Transverse colon (tissue), 4 donors: ENCODE data around the gene GRIFIN. TPM values are rescaled to one million over a fixed set of nuclear protein-coding genes. Genes with fewer than 3 reads are reported as not detected.

Source experiments
- DNase-seq: peaks from one replicate; pipeline ENCODE4 v3.0.0-alpha.2; 2019
- H3K27ac ChIP-seq, 4 donors: fragments of 200-600 bp; sonication (generic); 2 replicates each; pipeline ENCODE4 v1.5.1; 2016 to 2018; ENCODE audit warnings: inconsistent platforms in 4 of 4
- H3K27me3 ChIP-seq: fragments of 200-600 bp; sonication (generic); 2 replicates; pipeline ENCODE4 v1.5.1; 2017; ENCODE audit warnings: inconsistent platforms
- H3K36me3 ChIP-seq, 4 donors: fragments of 200-600 bp; sonication (generic); 2 replicates each; pipeline ENCODE4 v1.5.1; 2017 to 2019; ENCODE audit warnings: inconsistent platforms in 4 of 4
- H3K4me1 ChIP-seq, 4 donors: fragments of 200-600 bp; sonication (generic); 2 replicates each; pipeline ENCODE4 v1.5.1; 2017 to 2020; ENCODE audit warnings: inconsistent platforms in 4 of 4
- H3K4me3 ChIP-seq, 4 donors: fragments of 200-600 bp; sonication (generic); 1 replicate in 1 of 4; 2 replicates in 3 of 4; pipeline versions ENCODE4 v1.5.1 to v1.6.1; 2017 to 2019; ENCODE audit warnings: inconsistent platforms in 4 of 4
- H3K9me3 ChIP-seq, 2 donors: fragments of 200-600 bp; sonication (generic); 2 replicates each; pipeline ENCODE4 v1.5.1; 2017 to 2019; ENCODE audit warnings: inconsistent platforms in 2 of 2
- CTCF ChIP-seq, 5 experiments: fragments of 200-600 bp in 3 of 5; fragments of 450-650 bp in 2 of 5; sonication (generic) in 3 of 5; IDR thresholded peaks; 1 replicate in 2 of 5; 2 replicates in 3 of 5; pipeline ENCODE4 v1.5.1; 2016 to 2017; ENCODE audit warnings: antibody characterized with exemption in 5 of 5, inconsistent platforms in 3 of 5, mild to moderate bottlenecking in 2 of 5, moderate library complexity in 1 of 5
- EP300 ChIP-seq: sonication (generic); formaldehyde crosslinking; IDR thresholded peaks from one replicate; pipeline ENCODE4 v1.6.1; 2017; ENCODE audit warnings: antibody characterized with exemption, low read depth
- POLR2A ChIP-seq: fragments of 450-650 bp; IDR thresholded peaks from one replicate; pipeline ENCODE4 v1.6.1; 2016; ENCODE audit warnings: antibody characterized with exemption, mild to moderate bottlenecking, moderate library complexity
- POLR2AphosphoS5 ChIP-seq, 3 donors: sonication (generic); formaldehyde crosslinking; IDR thresholded peaks; one replicate each; pipeline ENCODE4 v1.6.1; 2016; ENCODE audit warnings: antibody characterized with exemption in 3 of 3
- WGBS, 2 donors: methylation state at CpG; one replicate each; pipeline ENCODE4 v1.1.5; 2018; ENCODE audit warnings: low coverage in 1 of 2; 5-methylcytosine and 5-hydroxymethylcytosine counted together
- in situ Hi-C, 4 donors: fragments of 200-750 bp; cut with MboI; loops; one replicate each; pipeline versions ENCODE4 v1.15.0 to v1.15.1; 2017; ENCODE audit warnings: low sequenced_read_pairs in 3 of 4, low pct_ligation_motif_present in 1 of 4, low pct_unique_long_range_greater_than_20kb in 1 of 4
- intact Hi-C: fragments of 100-400 bp; cut with DNase I; formaldehyde crosslinking; loops from one replicate; pipeline ENCODE4 v1.15.1; 2023; ENCODE audit warnings: low total_unique reads
- total RNA-seq, 4 donors: library from RNA; depleted of rRNA; stranded (reverse); fragments of >200 nt; gene quantifications; one replicate each; pipeline ENCODE4 v1.1.0, GENCODE V29; 2016

GRIFIN gene
- total RNA-seq, 4 donors from 2014 or later, result not detected

GRCh38 chr7:2450198-2451107, 25.7 kb downstream of the GRIFIN start:
- 64% methylated on average over 32 of the region's 32 CpGs; no CpG with 5 or more reads in 1 of the 2 donors for WGBS, 2 donors
- no peak for DNase-seq
- Histone ChIP-seq H3K27me3 (no peaks in the 10 kb centered on the region), H3K27ac (no peak overlapping the region), H3K4me1 (peaks cover 0 to 12% (median 12%) of the 10 kb centered on the region in 4 donors), H3K36me3 (no peaks in the 10 kb centered on the region), H3K4me3 (no peak overlapping the region), H3K9me3 (no peaks in the 10 kb centered on the region)
- intact Hi-C loops, result no loop called here
- TF ChIP-seq EP300 (no peak), POLR2AphosphoS5 (IDR thresholded peaks at IDR 0.05) (no peak), CTCF (IDR thresholded peaks at IDR 0.05) (no peak), POLR2A (no peak)
- in situ Hi-C loops, result loop anchor here in 2 of 4 donors (25.0 kb wide), 1 partner anchor 237 kb away; the partner anchor contains the start of gene AMZ1 (in 2 of the 2)

GRCh38 chr7:2446676-2447075, 29.5 kb downstream of the GRIFIN start:
- intact Hi-C loops (no loop called here), in situ Hi-C loops (no loop called here)
- Histone ChIP-seq H3K36me3 (no peaks in the 10 kb centered on the region), H3K27me3 (no peaks in the 10 kb centered on the region), H3K4me3 (no peak overlapping the region), H3K4me1 (peaks cover 0 to 6% (median 6%) of the 10 kb centered on the region in 4 donors), H3K27ac (no peak overlapping the region), H3K9me3 (no peaks in the 10 kb centered on the region)
- TF ChIP-seq POLR2A, result no peak
- TF ChIP-seq EP300, result no peak
- TF ChIP-seq CTCF (IDR thresholded peaks at IDR 0.05), result no peak
- no peak for TF ChIP-seq POLR2AphosphoS5 (IDR thresholded peaks at IDR 0.05)
- no peak for DNase-seq
- whole genome bisulfite sequencing, 2 donors, result 96% methylated on average over 8 of the region's 10 CpGs; no CpG with 5 or more reads in 1 of the 2 donors

GRCh38 chr7:2445898-2446555, 30.2 kb downstream of the GRIFIN start:
- WGBS, 2 donors, result 87% methylated on average over 21 of the region's 21 CpGs; no CpG with 5 or more reads in 1 of the 2 donors
- DNase-seq, result no peak
- no peaks in the 10 kb centered on the region for H3K4me1 ChIP-seq
- TF ChIP-seq EP300, result no peak
- no peak for TF ChIP-seq POLR2A
- TF ChIP-seq POLR2AphosphoS5 (IDR thresholded peaks at IDR 0.05), result no peak
- no peak for TF ChIP-seq CTCF (IDR thresholded peaks at IDR 0.05)
- in situ Hi-C loops, result no loop called here
- no peaks in the 10 kb centered on the region for H3K9me3 ChIP-seq
- no peak overlapping the region for H3K27ac ChIP-seq
- H3K27me3 ChIP-seq, result no peaks in the 10 kb centered on the region
- H3K4me3 ChIP-seq, result no peak overlapping the region
- no peaks in the 10 kb centered on the region for H3K36me3 ChIP-seq
- intact Hi-C loops, result no loop called here

DNA sequence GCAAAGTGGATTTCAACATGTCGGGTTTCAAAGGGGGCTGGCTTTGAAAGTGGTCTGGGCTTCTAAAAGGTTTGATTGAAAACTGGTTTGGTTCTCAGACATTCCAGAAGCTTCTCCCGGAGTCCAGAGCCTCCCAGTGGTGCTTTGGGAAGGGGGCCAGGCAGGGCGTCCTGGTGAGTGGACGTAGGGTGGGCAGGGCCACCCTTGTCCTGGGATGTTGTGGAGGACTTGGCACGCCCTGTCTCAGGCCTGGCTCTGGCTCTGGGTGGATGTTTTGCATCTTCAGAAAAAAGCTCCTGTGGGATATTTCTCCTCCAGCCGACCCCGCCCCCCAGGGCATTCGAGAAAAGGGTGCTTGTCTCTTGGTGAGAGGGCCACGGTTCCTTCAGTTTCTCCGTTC, 31.2 kb downstream of the GRIFIN start:
- intact Hi-C loops, result no loop called here
- peak overlapping the region in 3 of 4 donors; percentile 1 to 31 (median 18) for H3K27ac ChIP-seq

More for the DNA sequence above, 31.2 kb downstream of the GRIFIN start:
- Histone ChIP-seq H3K4me3 (no peak overlapping the region), H3K36me3 (no peaks in the 10 kb centered on the region), H3K9me3 (no peaks in the 10 kb centered on the region), H3K4me1 (no peaks in the 10 kb centered on the region), H3K27me3 (no peaks in the 10 kb centered on the region)
- no peak for DNase-seq
- in situ Hi-C loops, result no loop called here
- TF ChIP-seq POLR2A (no peak), POLR2AphosphoS5 (IDR thresholded peaks at IDR 0.05) (no peak), EP300 (no peak), CTCF (IDR thresholded peaks at IDR 0.05) (no peak)
- 83 to 94% methylated on average over 7 to 10 of the region's 10 CpGs for WGBS, 2 donors
